Erythroblast (primary cell): ENCODE results near the gene ACSL1.

ENCODE experiments used
- GATA1 ChIP-seq: IDR thresholded peaks from 2 replicates; pipeline ENCODE4 v1.6.1; 2011; ENCODE audit warnings: low read depth, mild to moderate bottlenecking, control low read depth, low read length, moderate library complexity
- POLR2A ChIP-seq: IDR thresholded peaks from 2 replicates; pipeline ENCODE4 v1.6.1; 2011; ENCODE audit warnings: mild to moderate bottlenecking, low read length

DNA sequence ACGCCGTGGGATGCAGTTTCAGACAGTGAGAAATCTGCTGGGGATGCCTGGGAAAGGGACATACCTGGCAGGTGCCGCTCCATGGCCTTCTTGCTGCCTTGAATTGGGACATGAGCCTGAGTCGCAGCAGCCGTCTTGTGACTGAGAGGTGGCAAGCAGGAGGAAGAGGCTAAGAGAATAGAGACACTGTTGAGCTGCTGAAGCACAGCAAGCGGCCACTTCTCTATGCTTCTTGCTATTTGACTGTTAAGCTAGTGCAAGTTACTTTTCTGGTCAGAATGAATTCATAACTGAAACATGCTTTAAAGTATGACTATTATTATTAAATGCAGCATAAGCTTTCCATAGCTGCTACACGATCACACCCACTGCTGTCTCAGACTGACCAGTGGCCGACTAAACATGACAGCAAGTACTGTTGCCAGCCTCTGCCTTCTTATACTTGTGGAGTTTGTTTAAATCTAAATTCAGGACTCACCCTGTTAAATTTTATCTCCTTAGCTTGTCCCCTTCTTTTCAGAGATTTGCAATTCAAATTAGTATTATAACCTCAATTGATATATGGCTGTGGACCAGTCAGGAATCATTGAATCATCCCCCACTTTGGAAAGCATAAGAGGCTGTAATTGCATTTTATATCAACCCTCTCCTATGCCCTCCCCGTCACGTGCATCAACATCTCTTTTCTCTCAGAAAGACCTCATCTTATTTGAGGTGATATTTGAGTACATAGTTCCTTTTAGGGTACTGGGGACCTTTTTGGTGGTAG is 24.8 kb upstream of the ACSL1 start:
- TF ChIP-seq POLR2A (no peak), GATA1 (no peak)
